HTR-8/SVneo (cell line): ENCODE results near the gene XRN1.
"Not testable (repeated sequence)": the region's sequence is repeated elsewhere in the genome, so short reads cannot be mapped to it uniquely, and the experiment has no call there.

Experiments used
- DNase-seq: peaks from one replicate; pipeline ENCODE4 v3.0.0; 2011; ENCODE audit warnings: low spot score, mixed read lengths; ENCODE audit not compliant: insufficient read length
- FAIRE-seq: peaks from 2 replicates; lab custom pipeline; 2011; peaks lifted over from hg19 to GRCh38; lab: Jason Lieb, UNC

XRN1 gene

GRCh38 chr3:142348460-142348859 lies 99.4 kb downstream of the XRN1 start:
- DNase-seq, result no peak
- FAIRE-seq, result no peak

GRCh38 chr3:142337994-142338393 lies 109.8 kb downstream of the XRN1 start:
- DNase-seq (no peak), FAIRE-seq (no peak)

- FAIRE-seq (no peak), DNase-seq (no peak)
These were observed 115.4 kb downstream of the XRN1 start for GRCh38 chr3:142332390-142332789.

GRCh38 chr3:142324275-142324953 lies 123.4 kb downstream of the XRN1 start:
- DNase-seq, FAIRE-seq: not testable (repeated sequence)

- FAIRE-seq (no peak), DNase-seq (no peak)
These were observed 127.9 kb downstream of the XRN1 start for GRCh38 chr3:142319912-142320311.

- FAIRE-seq (no peak), DNase-seq (no peak)
These were observed 128.7 kb downstream of the XRN1 start for GRCh38 chr3:142319094-142319493.

- no peak for FAIRE-seq
- DNase-seq, result no peak
These were observed 129.5 kb downstream of the XRN1 start for GRCh38 chr3:142318331-142318730.

- not testable (repeated sequence) for DNase-seq, FAIRE-seq
These were observed 131.9 kb downstream of the XRN1 start for GRCh38 chr3:142315978-142316388.

- DNase-seq, result peak; percentile 17
- no peak for FAIRE-seq
These were observed 132.8 kb downstream of the XRN1 start for GRCh38 chr3:142315083-142315482.

GRCh38 chr3:142310439-142310838 lies 137.4 kb downstream of the XRN1 start:
- DNase-seq (no peak), FAIRE-seq (no peak)

GRCh38 chr3:142302847-142303246 lies 145.0 kb downstream of the XRN1 start:
- FAIRE-seq, DNase-seq: not testable (repeated sequence)

- FAIRE-seq, result no peak
These were observed 149.2 kb downstream of the XRN1 start for GRCh38 chr3:142298626-142299025.

GRCh38 chr3:142296507-142296906 lies 151.3 kb downstream of the XRN1 start:
- no peak for FAIRE-seq
- DNase-seq, result no peak

More at GRCh38 chr3:142298626-142299025, 149.2 kb downstream of the XRN1 start:
- DNase-seq, result no peak

- no peak for FAIRE-seq
These were observed 159.8 kb downstream of the XRN1 start for GRCh38 chr3:142287866-142288638.

GRCh38 chr3:142285083-142285517 lies 162.7 kb downstream of the XRN1 start:
- DNase-seq (no peak), FAIRE-seq (no peak)

More at GRCh38 chr3:142287866-142288638, 159.8 kb downstream of the XRN1 start:
- DNase-seq, result no peak

GRCh38 chr3:142282503-142282902 lies 165.3 kb downstream of the XRN1 start:
- DNase-seq (no peak), FAIRE-seq (no peak)

- no peak for FAIRE-seq
- DNase-seq, result no peak
These were observed 166.4 kb downstream of the XRN1 start for GRCh38 chr3:142281474-142281873.

- DNase-seq, result peak; percentile 81
- FAIRE-seq, result peak; percentile 63
These were observed 167.8 kb downstream of the XRN1 start for GRCh38 chr3:142279965-142280590.

- FAIRE-seq, result no peak
- DNase-seq, result no peak
These were observed 169.4 kb downstream of the XRN1 start for GRCh38 chr3:142278451-142278850.

- no peak for DNase-seq
- FAIRE-seq, result no peak
These were observed 171.1 kb downstream of the XRN1 start for GRCh38 chr3:142276781-142277180.

- peak; percentile 18 for DNase-seq
- no peak for FAIRE-seq
These were observed 172.0 kb downstream of the XRN1 start for GRCh38 chr3:142275856-142276255.
